ENCODE data around the gene EHMT2. TPM values are rescaled to one million over a fixed set of nuclear protein-coding genes. Genes with fewer than 3 reads are reported as not detected.

Gene EHMT2
- total RNA-seq, 1 donor from 2014 or later = 35.8 TPM

DNA sequence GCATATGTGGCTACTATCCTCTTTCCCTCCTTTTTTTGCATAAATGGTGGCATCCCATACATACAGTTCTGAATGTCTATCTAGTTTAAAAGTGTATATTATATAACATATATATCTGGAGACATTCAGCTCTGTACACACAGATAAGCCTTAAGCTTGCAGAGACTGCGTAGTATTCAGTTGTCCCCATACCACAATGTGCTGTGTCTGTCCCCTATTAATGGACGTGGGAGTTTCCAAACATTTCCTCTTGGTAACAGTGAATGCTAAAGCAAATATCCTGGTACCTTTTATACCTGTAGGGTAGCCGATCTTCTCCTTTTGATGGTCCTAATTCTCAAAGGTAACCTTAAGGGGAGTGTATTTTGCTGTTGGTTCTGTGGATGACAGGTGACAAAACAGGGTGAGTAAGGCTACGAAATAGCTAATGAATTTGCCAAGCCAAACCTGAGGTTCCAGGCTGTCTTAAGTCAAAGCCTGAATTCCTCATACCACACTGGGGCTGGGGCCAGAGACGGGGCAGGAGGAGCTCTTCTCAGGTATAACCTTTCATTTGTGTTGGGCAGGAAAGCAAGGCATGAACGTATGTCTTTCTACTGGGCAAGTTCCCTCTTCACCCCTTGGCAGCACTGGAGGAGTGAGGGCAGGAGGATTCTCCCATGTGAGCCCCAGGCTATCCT lies 22.3 kb upstream of the EHMT2 start:
- no peaks in the 10 kb centered on the region for H3K79me2 ChIP-seq (ENCODE audit: insufficient read depth, low read length)
- no peak for FAIRE-seq
- Mint-ChIP-seq H3K27me3 (ENCODE audit: low read depth, unreplicated experiment) (peaks cover 20% of the 10 kb centered on the region), H3K9me3 (ENCODE audit: unreplicated experiment) (no peaks in the 10 kb centered on the region), H3K36me3 (ENCODE audit: low read depth, unreplicated experiment) (no peaks in the 10 kb centered on the region), H3K27ac (ENCODE audit: unreplicated experiment) (no peak overlapping the region), H3K4me1 (ENCODE audit: low read depth, unreplicated experiment) (no peaks in the 10 kb centered on the region), H3K4me3 (ENCODE audit: unreplicated experiment) (no peak overlapping the region)
- no peak overlapping the region for H2AFZ ChIP-seq (ENCODE audit: low read depth, low read length)
- no peaks in the 10 kb centered on the region for H3K9me3 ChIP-seq (ENCODE audit: insufficient read depth, low read depth, low read length)
- no peaks in the 10 kb centered on the region for H3K4me1 ChIP-seq (ENCODE audit: insufficient read depth, low read length)
- H3K4me3 ChIP-seq (ENCODE audit: insufficient read depth, low read depth, low read length) = no peak overlapping the region
- no peak for DNase-seq (ENCODE audit: low read depth)
- TF ChIP-seq CTCF (IDR thresholded peaks at IDR 0.05; ENCODE audit: insufficient read depth, low read depth, low read length) (no peak), EZH2 (IDR thresholded peaks at IDR 0.05; ENCODE audit: insufficient read depth, low read length) (no peak)
- no peak overlapping the region for H3K27ac ChIP-seq (ENCODE audit: low read depth, low read length)
- no peaks in the 10 kb centered on the region for H3K27me3 ChIP-seq (ENCODE audit: insufficient read depth, low read length)
- no peaks in the 10 kb centered on the region for H3K36me3 ChIP-seq (ENCODE audit: insufficient read depth, low read length)
- H3K9ac ChIP-seq (ENCODE audit: low read length) = no peak overlapping the region
- no peak overlapping the region for H3K4me2 ChIP-seq (ENCODE audit: low read length)
- H4K20me1 ChIP-seq (ENCODE audit: insufficient read depth, low read length) = no peaks in the 10 kb centered on the region

GRCh38 chr6:31918069-31918720 lies 20.7 kb upstream of the EHMT2 start:
- Histone ChIP-seq H3K27me3 (ENCODE audit: insufficient read depth, low read length) (no peaks in the 10 kb centered on the region), H3K36me3 (ENCODE audit: insufficient read depth, low read length) (no peaks in the 10 kb centered on the region), H3K9me3 (ENCODE audit: insufficient read depth, low read depth, low read length) (no peaks in the 10 kb centered on the region), H4K20me1 (ENCODE audit: insufficient read depth, low read length) (no peaks in the 10 kb centered on the region), H3K4me3 (ENCODE audit: insufficient read depth, low read depth, low read length) (no peak overlapping the region), H3K9ac (ENCODE audit: low read length) (no peak overlapping the region), H3K4me2 (ENCODE audit: low read length) (no peak overlapping the region), H3K27ac (ENCODE audit: low read depth, low read length) (no peak overlapping the region), H3K4me1 (ENCODE audit: insufficient read depth, low read length) (no peaks in the 10 kb centered on the region), H3K79me2 (ENCODE audit: insufficient read depth, low read length) (no peaks in the 10 kb centered on the region), H2AFZ (ENCODE audit: low read depth, low read length) (no peak overlapping the region)
- H3K4me1 Mint-ChIP-seq (ENCODE audit: low read depth, unreplicated experiment) = no peaks in the 10 kb centered on the region
- H3K27ac Mint-ChIP-seq (ENCODE audit: unreplicated experiment) = no peak overlapping the region
- no peak overlapping the region for H3K4me3 Mint-ChIP-seq (ENCODE audit: unreplicated experiment)
- FAIRE-seq (no peak), DNase-seq (ENCODE audit: low read depth) (no peak)
- no peaks in the 10 kb centered on the region for H3K9me3 Mint-ChIP-seq (ENCODE audit: unreplicated experiment)
- no peaks in the 10 kb centered on the region for H3K36me3 Mint-ChIP-seq (ENCODE audit: low read depth, unreplicated experiment)
- TF ChIP-seq EZH2 (IDR thresholded peaks at IDR 0.05; ENCODE audit: insufficient read depth, low read length) (no peak), CTCF (IDR thresholded peaks at IDR 0.05; ENCODE audit: insufficient read depth, low read depth, low read length) (no peak)
- H3K27me3 Mint-ChIP-seq (ENCODE audit: low read depth, unreplicated experiment) = peaks cover 16% of the 10 kb centered on the region

DNA sequence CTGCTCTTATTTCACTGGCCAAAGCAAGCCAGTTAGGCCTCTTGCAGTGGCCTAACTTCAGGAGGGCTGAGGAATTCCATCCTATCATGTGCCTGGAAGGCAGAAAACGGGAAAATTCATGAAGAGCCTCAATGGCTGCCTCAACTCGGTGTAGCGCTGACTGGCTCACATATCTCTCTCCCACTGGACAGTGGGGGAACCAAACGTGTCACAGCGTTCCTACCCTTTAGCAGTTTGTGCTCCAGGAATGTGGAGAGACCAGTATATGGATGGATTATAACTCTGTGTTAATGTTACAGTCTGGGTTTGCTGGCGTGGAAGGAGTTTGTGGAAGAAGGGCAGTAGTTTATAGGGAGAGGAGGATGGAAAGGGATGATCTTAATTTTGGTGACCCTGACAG lies 18.3 kb upstream of the EHMT2 start:
- no peaks in the 10 kb centered on the region for H3K79me2 ChIP-seq (ENCODE audit: insufficient read depth, low read length)
- H3K27ac Mint-ChIP-seq (ENCODE audit: unreplicated experiment) = no peak overlapping the region
- H3K9ac ChIP-seq (ENCODE audit: low read length) = no peak overlapping the region
- no peak overlapping the region for H3K4me3 ChIP-seq (ENCODE audit: insufficient read depth, low read depth, low read length)
- no peaks in the 10 kb centered on the region for H3K36me3 Mint-ChIP-seq (ENCODE audit: low read depth, unreplicated experiment)
- H3K27me3 ChIP-seq (ENCODE audit: insufficient read depth, low read length) = no peaks in the 10 kb centered on the region
- no peak overlapping the region for H3K4me2 ChIP-seq (ENCODE audit: low read length)
- H3K4me3 Mint-ChIP-seq (ENCODE audit: unreplicated experiment) = no peak overlapping the region
- H3K27ac ChIP-seq (ENCODE audit: low read depth, low read length) = no peak overlapping the region
- peaks cover 6% of the 10 kb centered on the region for H3K4me1 ChIP-seq (ENCODE audit: insufficient read depth, low read length)
- H3K27me3 Mint-ChIP-seq (ENCODE audit: low read depth, unreplicated experiment) = peaks cover 6% of the 10 kb centered on the region
- no peaks in the 10 kb centered on the region for H3K9me3 ChIP-seq (ENCODE audit: insufficient read depth, low read depth, low read length)
- FAIRE-seq = no peak
- no peaks in the 10 kb centered on the region for H4K20me1 ChIP-seq (ENCODE audit: insufficient read depth, low read length)
- no peak for TF ChIP-seq CTCF (IDR thresholded peaks at IDR 0.05; ENCODE audit: insufficient read depth, low read depth, low read length)
- no peak for TF ChIP-seq EZH2 (IDR thresholded peaks at IDR 0.05; ENCODE audit: insufficient read depth, low read length)
- no peaks in the 10 kb centered on the region for H3K36me3 ChIP-seq (ENCODE audit: insufficient read depth, low read length)
- peaks cover 1% of the 10 kb centered on the region for H3K4me1 Mint-ChIP-seq (ENCODE audit: low read depth, unreplicated experiment)
- H2AFZ ChIP-seq (ENCODE audit: low read depth, low read length) = no peak overlapping the region
- no peak for DNase-seq (ENCODE audit: low read depth)
- no peaks in the 10 kb centered on the region for H3K9me3 Mint-ChIP-seq (ENCODE audit: unreplicated experiment)

Measured in astrocyte (in vitro differentiated cells and primary cell).